CD4-positive, alpha-beta T cell treated with Interferon alpha-2 for 1 hour (primary cell): ENCODE measurements around the gene PRKN.
"Not testable (repeated sequence)": the region's sequence is repeated elsewhere in the genome, so short reads cannot be mapped to it uniquely, and the experiment has no call there.

ENCODE experiments used
- DNase-seq, 2 donors: peaks; one replicate each; pipeline ENCODE4 v3.0.0-alpha.2; 2020 to 2022

Gene PRKN

GRCh38 chr6:161926324-161926723, 801.2 kb downstream of the PRKN start:
- no peak for DNase-seq

- DNase-seq: no peak
Measured at GRCh38 chr6:161924516-161925116, 803.0 kb downstream of the PRKN start.

- DNase-seq: no peak
Measured at GRCh38 chr6:161922631-161923119, 804.9 kb downstream of the PRKN start.

- DNase-seq: no peak
Measured at GRCh38 chr6:161921602-161922395, 805.8 kb downstream of the PRKN start.

GRCh38 chr6:161919691-161920090, 807.9 kb downstream of the PRKN start:
- no peak for DNase-seq

- no peak for DNase-seq
Measured at GRCh38 chr6:161918628-161919205, 808.8 kb downstream of the PRKN start.

GRCh38 chr6:161918109-161918531, 809.4 kb downstream of the PRKN start:
- DNase-seq: no peak

GRCh38 chr6:161917645-161918044, 809.9 kb downstream of the PRKN start:
- no peak for DNase-seq

- DNase-seq: no peak
Measured at GRCh38 chr6:161915456-161915964, 812.1 kb downstream of the PRKN start.

GRCh38 chr6:161908872-161909271, 818.7 kb downstream of the PRKN start:
- no peak for DNase-seq

- DNase-seq: no peak
Measured at GRCh38 chr6:161906571-161906970, 821.0 kb downstream of the PRKN start.

GRCh38 chr6:161903584-161904212, 823.9 kb downstream of the PRKN start:
- no peak for DNase-seq

GRCh38 chr6:161901740-161902426, 825.7 kb downstream of the PRKN start:
- no peak for DNase-seq

GRCh38 chr6:161894436-161894835, 833.1 kb downstream of the PRKN start:
- DNase-seq: no peak

- no peak for DNase-seq
Measured at GRCh38 chr6:161891542-161891941, 836.0 kb downstream of the PRKN start.

GRCh38 chr6:161890832-161891297, 836.7 kb downstream of the PRKN start:
- DNase-seq: no peak

GRCh38 chr6:161890133-161890831, 837.3 kb downstream of the PRKN start:
- DNase-seq: no peak

- DNase-seq: no peak
Measured at GRCh38 chr6:161889324-161889723, 838.2 kb downstream of the PRKN start.

GRCh38 chr6:161886545-161886944, 841.0 kb downstream of the PRKN start:
- not testable (repeated sequence) for DNase-seq

- no peak for DNase-seq
Measured at GRCh38 chr6:161884782-161885181, 842.8 kb downstream of the PRKN start.

- no peak for DNase-seq
Measured at GRCh38 chr6:161882196-161882765, 845.3 kb downstream of the PRKN start.
